Endodermal cell (in vitro differentiated cells): Measurements from ENCODE around the gene ME3. TPM values are rescaled to one million over a fixed set of nuclear protein-coding genes. Genes with fewer than 3 reads are reported as not detected.

Experiments
- DNase-seq: peaks from one replicate; pipeline ENCODE4 v3.0.0-alpha.2; 2017
- H3K27ac ChIP-seq: 2 replicates; pipeline ENCODE4 v1.5.1; 2013; ENCODE audit warnings: mild to moderate bottlenecking, low read depth, low read length, moderate library complexity
- H3K27me3 ChIP-seq: 2 replicates; pipeline ENCODE4 v1.6.1; 2013; ENCODE audit warnings: mild to moderate bottlenecking, low read length, moderate library complexity; ENCODE audit not compliant: insufficient read depth, control insufficient read depth, poor library complexity, severe bottlenecking
- H3K36me3 ChIP-seq: 2 replicates; pipeline ENCODE4 v1.7.0; 2013; ENCODE audit warnings: mild to moderate bottlenecking, low read length, moderate library complexity; ENCODE audit not compliant: control insufficient read depth, insufficient read depth
- H3K4me1 ChIP-seq: one replicate; pipeline ENCODE4 v1.7.0; 2013; ENCODE audit warnings: low read length; ENCODE audit not compliant: control insufficient read depth, insufficient read depth
- H3K4me3 ChIP-seq: 2 replicates; pipeline ENCODE4 v1.5.1; 2013; ENCODE audit warnings: mild to moderate bottlenecking, low read length, moderate library complexity
- H3K9ac ChIP-seq: 2 replicates; pipeline ENCODE4 v1.6.1; 2013; ENCODE audit warnings: mild to moderate bottlenecking, low read length, moderate library complexity; ENCODE audit not compliant: poor library complexity, severe bottlenecking; ENCODE audit errors: extremely low read depth
- H3K9me3 ChIP-seq: 2 replicates; pipeline ENCODE4 v1.6.1; 2013; ENCODE audit warnings: mild to moderate bottlenecking, low read length, moderate library complexity; ENCODE audit not compliant: control insufficient read depth
- H3K27ac Mint-ChIP-seq: 2 replicates; pipeline ENCODE4 v1.8.0; 2020; ENCODE audit warnings: mixed read lengths
- H3K27me3 Mint-ChIP-seq: 2 replicates; pipeline ENCODE4 v1.8.0; 2021; ENCODE audit warnings: mild to moderate bottlenecking, mixed read lengths; ENCODE audit not compliant: insufficient read depth
- H3K36me3 Mint-ChIP-seq: 2 replicates; pipeline ENCODE4 v1.8.0; 2020; ENCODE audit warnings: low read depth, mixed read lengths
- H3K4me1 Mint-ChIP-seq: 2 replicates; pipeline ENCODE4 v1.8.0; 2020; ENCODE audit warnings: mixed read lengths
- H3K4me3 Mint-ChIP-seq: 2 replicates; pipeline ENCODE4 v1.8.0; 2020; ENCODE audit warnings: mild to moderate bottlenecking, moderate library complexity, mixed read lengths
- H3K9me3 Mint-ChIP-seq: 2 replicates; pipeline ENCODE4 v1.8.0; 2020; ENCODE audit warnings: mild to moderate bottlenecking, mixed read lengths
- CTCF ChIP-seq: fragments of 200-600 bp; sonication (generic); conservative IDR thresholded peaks from 2 replicates; pipeline ENCODE4 v1.5.0; 2021; ENCODE audit warnings: antibody characterized with exemption, mild to moderate bottlenecking
- WGBS, 2 experiments: methylation state at CpG; one replicate each; pipeline versions ENCODE4 v1.1.5 to v1.1.7; 2013; ENCODE audit warnings: missing lambda C conversion rate in 2 of 2, mixed read lengths in 1 of 2; ENCODE audit not compliant: insufficient coverage in 1 of 2, insufficient read length in 1 of 2; 5-methylcytosine and 5-hydroxymethylcytosine counted together
- total RNA-seq, 2 donors: library from RNA; stranded (reverse); fragmentation: NEBNext Ultra II Directional in 1 of 2; extraction: Animal tissue kit (Norgen Biotek cat#: 25700) in 1 of 2; gene quantifications; 2 replicates in 1 of 2; 3 replicates in 1 of 2; pipeline ENCODE4 v1.2.1, GENCODE V29; 2021

The ME3 gene
- total RNA-seq, 2 donors from 2014 or later: 1.2 to 1.3 TPM

GRCh38 chr11:86468169-86468568 lies 204.2 kb downstream of the ME3 start:
- Mint-ChIP-seq H3K4me3 (no peak overlapping the region), H3K27me3 (no peaks in the 10 kb centered on the region), H3K36me3 (peaks cover 50% of the 10 kb centered on the region), H3K4me1 (peaks cover 8% of the 10 kb centered on the region), H3K9me3 (no peaks in the 10 kb centered on the region), H3K27ac (no peak overlapping the region)
- TF ChIP-seq CTCF: no peak
- Histone ChIP-seq H3K4me1 (no peaks in the 10 kb centered on the region), H3K36me3 (peaks cover 68% of the 10 kb centered on the region), H3K9ac (no peak overlapping the region), H3K9me3 (no peaks in the 10 kb centered on the region), H3K4me3 (no peak overlapping the region), H3K27ac (no peak overlapping the region), H3K27me3 (no peaks in the 10 kb centered on the region)
- DNase-seq: no peak
- WGBS, 2 experiments: 100% methylated on average over 1 of the region's 1 CpG; no CpG with 5 or more reads in 1 of the 2 experiments

- Histone ChIP-seq H3K9ac (no peak overlapping the region), H3K27me3 (no peaks in the 10 kb centered on the region), H3K9me3 (no peaks in the 10 kb centered on the region), H3K4me1 (no peaks in the 10 kb centered on the region), H3K4me3 (no peak overlapping the region), H3K36me3 (peaks cover 52% of the 10 kb centered on the region), H3K27ac (no peak overlapping the region)
- H3K4me1 Mint-ChIP-seq: peaks cover 8% of the 10 kb centered on the region
- no peak for TF ChIP-seq CTCF
- H3K27me3 Mint-ChIP-seq: no peaks in the 10 kb centered on the region
- 89 to 92% methylated on average over 5 of the region's 5 CpGs for WGBS, 2 experiments
- DNase-seq: no peak
- H3K27ac Mint-ChIP-seq: no peak overlapping the region
- H3K9me3 Mint-ChIP-seq: no peaks in the 10 kb centered on the region
- peaks cover 37% of the 10 kb centered on the region for H3K36me3 Mint-ChIP-seq
- no peak overlapping the region for H3K4me3 Mint-ChIP-seq
Observed at GRCh38 chr11:86464509-86465221, 207.8 kb downstream of the ME3 start.

- DNase-seq: no peak
- no peak overlapping the region for H3K9ac ChIP-seq
- H3K4me3 ChIP-seq: no peak overlapping the region
- Mint-ChIP-seq H3K9me3 (no peaks in the 10 kb centered on the region), H3K27ac (no peak overlapping the region), H3K27me3 (no peaks in the 10 kb centered on the region), H3K4me3 (no peak overlapping the region), H3K4me1 (peaks cover 3% of the 10 kb centered on the region), H3K36me3 (peaks cover 37% of the 10 kb centered on the region)
- no peak overlapping the region for H3K27ac ChIP-seq
- H3K4me1 ChIP-seq: no peaks in the 10 kb centered on the region
- no peaks in the 10 kb centered on the region for H3K27me3 ChIP-seq
- peaks cover 49% of the 10 kb centered on the region for H3K36me3 ChIP-seq
- 97% methylated on average over 5 of the region's 5 CpGs for WGBS, 2 experiments
- TF ChIP-seq CTCF: no peak
- H3K9me3 ChIP-seq: no peaks in the 10 kb centered on the region
Observed at GRCh38 chr11:86463955-86464354, 208.5 kb downstream of the ME3 start.
